HL-60 (cell line): ENCODE results near the gene LRRN4CL.
"Not testable (repeated sequence)": the region's sequence is repeated elsewhere in the genome, so short reads cannot be mapped to it uniquely, and the experiment has no call there.

Experiments
- DNase-seq, 2 experiments: peaks; one replicate each; pipeline ENCODE4 v3.0.0-alpha.2; 2010 to 2020; ENCODE audit warnings: low read depth in 1 of 2, low spot score in 1 of 2
- H3K27ac ChIP-seq: fragments of 250-450 bp; sonication (Bioruptor Pico); replicated peaks from 2 replicates; pipeline ENCODE4 v1.5.1; 2020; ENCODE audit warnings: mild to moderate bottlenecking, moderate library complexity
- H3K27me3 ChIP-seq: fragments of 250-450 bp; sonication (Bioruptor Pico); 2 replicates; pipeline ENCODE4 v1.5.1; 2021; ENCODE audit warnings: mild to moderate bottlenecking, moderate library complexity; ENCODE audit not compliant: insufficient read depth, poor library complexity, severe bottlenecking
- H3K4me3 ChIP-seq: replicated peaks from 2 replicates; pipeline ENCODE4 v1.5.1; 2011; ENCODE audit warnings: mild to moderate bottlenecking, control low read depth, low read length; ENCODE audit not compliant: insufficient read depth
- GABPA ChIP-seq: IDR thresholded peaks from 2 replicates; pipeline ENCODE4 v1.6.1; 2012; ENCODE audit warnings: low read depth
- POLR2AphosphoS5 ChIP-seq: IDR thresholded peaks from 2 replicates; pipeline ENCODE4 v1.6.1; 2012; ENCODE audit warnings: low read depth
- SPI1 ChIP-seq: IDR thresholded peaks from 2 replicates; pipeline ENCODE4 v1.6.1; 2012; ENCODE audit warnings: low read depth, mild to moderate bottlenecking, borderline replicate concordance
- TF ChIP-seq, protein P1 (sequence below): IDR thresholded peaks from one replicate; pipeline ENCODE4 v1.5.1; 2011; ENCODE audit warnings: low read length, control low read depth, inconsistent platforms; ENCODE audit not compliant: insufficient read depth
- TF ChIP-seq, protein P2 (sequence below): IDR thresholded peaks from 2 replicates; pipeline ENCODE4 v1.6.1; 2012; ENCODE audit warnings: low read depth; ENCODE audit not compliant: insufficient replicate concordance

LRRN4CL gene

DNA sequence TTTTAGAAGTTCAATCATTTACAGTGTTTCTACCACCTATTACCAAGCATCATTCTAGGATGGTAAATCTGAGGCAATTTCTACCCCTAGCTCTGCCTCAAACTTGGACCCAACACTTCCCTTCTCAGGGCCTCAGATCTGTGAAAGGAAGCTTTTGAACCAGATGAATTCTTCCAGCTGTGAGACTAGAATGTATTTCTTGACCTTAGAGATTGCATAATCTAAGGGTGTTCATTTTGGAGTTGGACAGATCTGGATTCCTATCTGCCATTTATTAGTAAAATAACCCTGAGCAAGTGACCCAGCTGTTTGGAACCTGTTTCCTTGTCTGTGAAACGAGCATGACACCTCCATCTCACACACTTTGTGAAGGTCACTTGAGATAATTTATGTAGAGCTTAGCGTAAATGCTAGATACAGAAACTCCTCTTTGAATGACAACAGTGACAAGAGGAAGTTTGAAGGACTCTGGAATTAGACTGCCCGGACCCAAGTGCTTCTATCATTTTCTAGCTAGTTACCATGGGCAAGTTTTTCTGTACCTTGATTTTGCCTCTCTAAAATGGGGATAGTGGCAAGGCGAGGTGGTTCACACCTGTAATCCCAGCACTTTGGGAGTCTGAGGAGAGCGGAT lies 32.4 kb downstream of the LRRN4CL start:
- Histone ChIP-seq H3K4me3 (no peak overlapping the region), H3K27ac (peak overlapping the region; percentile 14; the same call in 1 of the 2 replicates), H3K27me3 (no peaks in the 10 kb centered on the region)
- TF ChIP-seq GABPA (no peak), SPI1 (no peak), POLR2AphosphoS5 (no peak)
- TF ChIP-seq, protein P1, sequence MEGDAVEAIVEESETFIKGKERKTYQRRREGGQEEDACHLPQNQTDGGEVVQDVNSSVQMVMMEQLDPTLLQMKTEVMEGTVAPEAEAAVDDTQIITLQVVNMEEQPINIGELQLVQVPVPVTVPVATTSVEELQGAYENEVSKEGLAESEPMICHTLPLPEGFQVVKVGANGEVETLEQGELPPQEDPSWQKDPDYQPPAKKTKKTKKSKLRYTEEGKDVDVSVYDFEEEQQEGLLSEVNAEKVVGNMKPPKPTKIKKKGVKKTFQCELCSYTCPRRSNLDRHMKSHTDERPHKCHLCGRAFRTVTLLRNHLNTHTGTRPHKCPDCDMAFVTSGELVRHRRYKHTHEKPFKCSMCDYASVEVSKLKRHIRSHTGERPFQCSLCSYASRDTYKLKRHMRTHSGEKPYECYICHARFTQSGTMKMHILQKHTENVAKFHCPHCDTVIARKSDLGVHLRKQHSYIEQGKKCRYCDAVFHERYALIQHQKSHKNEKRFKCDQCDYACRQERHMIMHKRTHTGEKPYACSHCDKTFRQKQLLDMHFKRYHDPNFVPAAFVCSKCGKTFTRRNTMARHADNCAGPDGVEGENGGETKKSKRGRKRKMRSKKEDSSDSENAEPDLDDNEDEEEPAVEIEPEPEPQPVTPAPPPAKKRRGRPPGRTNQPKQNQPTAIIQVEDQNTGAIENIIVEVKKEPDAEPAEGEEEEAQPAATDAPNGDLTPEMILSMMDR = no peak
- TF ChIP-seq, protein P2, sequence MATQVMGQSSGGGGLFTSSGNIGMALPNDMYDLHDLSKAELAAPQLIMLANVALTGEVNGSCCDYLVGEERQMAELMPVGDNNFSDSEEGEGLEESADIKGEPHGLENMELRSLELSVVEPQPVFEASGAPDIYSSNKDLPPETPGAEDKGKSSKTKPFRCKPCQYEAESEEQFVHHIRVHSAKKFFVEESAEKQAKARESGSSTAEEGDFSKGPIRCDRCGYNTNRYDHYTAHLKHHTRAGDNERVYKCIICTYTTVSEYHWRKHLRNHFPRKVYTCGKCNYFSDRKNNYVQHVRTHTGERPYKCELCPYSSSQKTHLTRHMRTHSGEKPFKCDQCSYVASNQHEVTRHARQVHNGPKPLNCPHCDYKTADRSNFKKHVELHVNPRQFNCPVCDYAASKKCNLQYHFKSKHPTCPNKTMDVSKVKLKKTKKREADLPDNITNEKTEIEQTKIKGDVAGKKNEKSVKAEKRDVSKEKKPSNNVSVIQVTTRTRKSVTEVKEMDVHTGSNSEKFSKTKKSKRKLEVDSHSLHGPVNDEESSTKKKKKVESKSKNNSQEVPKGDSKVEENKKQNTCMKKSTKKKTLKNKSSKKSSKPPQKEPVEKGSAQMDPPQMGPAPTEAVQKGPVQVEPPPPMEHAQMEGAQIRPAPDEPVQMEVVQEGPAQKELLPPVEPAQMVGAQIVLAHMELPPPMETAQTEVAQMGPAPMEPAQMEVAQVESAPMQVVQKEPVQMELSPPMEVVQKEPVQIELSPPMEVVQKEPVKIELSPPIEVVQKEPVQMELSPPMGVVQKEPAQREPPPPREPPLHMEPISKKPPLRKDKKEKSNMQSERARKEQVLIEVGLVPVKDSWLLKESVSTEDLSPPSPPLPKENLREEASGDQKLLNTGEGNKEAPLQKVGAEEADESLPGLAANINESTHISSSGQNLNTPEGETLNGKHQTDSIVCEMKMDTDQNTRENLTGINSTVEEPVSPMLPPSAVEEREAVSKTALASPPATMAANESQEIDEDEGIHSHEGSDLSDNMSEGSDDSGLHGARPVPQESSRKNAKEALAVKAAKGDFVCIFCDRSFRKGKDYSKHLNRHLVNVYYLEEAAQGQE = no peak
- DNase-seq = no peak

DNA sequence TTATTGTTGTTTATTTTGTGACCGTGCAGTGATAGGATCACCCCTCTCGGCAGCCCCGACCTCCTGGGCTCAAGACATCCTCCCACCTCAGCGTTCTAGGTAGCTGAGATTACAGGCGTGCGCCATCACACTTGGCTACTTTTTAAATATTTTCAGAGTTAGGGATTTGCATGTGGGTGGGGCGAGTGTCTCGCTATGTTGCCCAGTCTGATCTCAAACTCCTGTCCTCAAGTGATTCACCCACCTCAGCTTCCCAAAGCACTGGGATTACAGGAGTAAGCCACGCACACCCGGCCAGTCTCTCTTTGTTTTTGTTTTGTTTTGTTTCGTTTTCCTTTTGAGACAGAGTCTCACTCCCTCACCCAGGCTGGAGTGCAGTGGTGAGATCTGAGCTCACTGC lies 35.0 kb downstream of the LRRN4CL start:
- Histone ChIP-seq H3K4me3 (no peak overlapping the region), H3K27ac (no peak overlapping the region), H3K27me3 (no peaks in the 10 kb centered on the region)
- DNase-seq = no peak
- TF ChIP-seq POLR2AphosphoS5 = no peak
- no peak for TF ChIP-seq SPI1
- TF ChIP-seq, protein P2 = no peak

DNA sequence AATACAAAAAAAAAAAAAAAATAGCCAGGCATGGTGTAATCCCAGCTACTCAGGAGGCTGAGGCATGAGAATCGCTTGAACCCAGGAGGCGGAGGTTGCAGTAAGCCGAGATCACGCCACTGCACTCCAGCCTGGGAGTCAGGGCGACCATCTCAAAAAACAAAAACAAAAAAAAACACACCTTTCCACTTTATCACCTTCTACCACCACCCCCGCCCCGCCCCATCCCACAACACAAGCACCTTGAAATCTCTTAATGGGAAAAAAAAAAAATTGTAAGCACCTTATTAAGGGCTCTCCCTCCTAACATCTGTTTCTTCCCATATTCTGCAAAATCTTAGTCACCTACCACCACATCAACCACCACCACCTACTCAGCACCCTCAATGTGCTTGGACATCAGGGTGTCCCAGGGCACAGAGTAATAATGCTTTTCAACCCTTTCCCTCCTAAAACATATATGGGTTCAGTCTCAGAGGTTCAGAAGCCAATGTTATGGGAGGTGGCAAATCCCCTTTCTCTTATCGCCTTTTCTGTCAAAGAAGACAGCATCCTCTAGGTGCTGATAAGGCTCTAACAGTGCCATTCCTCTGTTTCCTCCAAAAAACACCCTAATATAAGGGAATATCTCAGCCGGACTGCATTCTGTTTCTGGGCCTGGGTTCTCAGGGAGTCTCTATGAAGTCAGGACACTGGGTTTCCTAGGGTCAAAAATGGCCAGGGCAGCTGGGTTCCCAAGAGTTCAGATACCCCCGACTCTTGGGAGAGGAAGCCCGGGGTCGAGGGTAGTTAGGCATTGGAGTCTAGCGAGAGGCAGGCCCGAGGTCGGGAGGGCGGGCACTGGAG lies 36.9 kb downstream of the LRRN4CL start:
- peak overlapping the region; percentile 69 for H3K27ac ChIP-seq
- no peaks in the 10 kb centered on the region for H3K27me3 ChIP-seq
- TF ChIP-seq, protein P1 = no peak
- TF ChIP-seq GABPA = no peak
- TF ChIP-seq, protein P2 = no peak
- TF ChIP-seq SPI1 = no peak
- no peak for TF ChIP-seq POLR2AphosphoS5
- no peak for DNase-seq
- H3K4me3 ChIP-seq = peak overlapping the region; percentile 87

DNA sequence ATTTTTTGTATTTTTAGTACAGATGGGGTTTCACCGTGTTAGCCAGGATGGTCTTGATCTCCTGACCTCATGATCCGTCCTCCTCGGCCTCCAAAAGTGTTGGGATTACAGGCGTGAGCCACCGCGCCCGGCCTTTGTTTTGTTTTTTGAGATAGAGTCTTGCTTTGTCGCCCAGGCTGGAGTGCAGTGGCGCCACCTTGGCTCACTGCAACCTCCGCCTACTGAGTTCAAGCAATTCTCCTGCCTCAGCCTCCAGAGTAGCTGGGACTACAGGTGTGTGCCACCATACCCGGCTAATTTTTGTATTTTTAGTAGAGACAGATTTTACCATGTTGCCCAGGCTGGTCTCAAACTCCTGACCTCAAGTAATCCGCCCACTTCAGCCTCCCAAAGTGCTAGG lies 39.0 kb downstream of the LRRN4CL start:
- H3K27ac ChIP-seq = not testable (repeated sequence)

More for the DNA sequence above, 39.0 kb downstream of the LRRN4CL start:
- DNase-seq, H3K27me3 ChIP-seq, H3K4me3 ChIP-seq: not testable (repeated sequence)
